ENCODE data around the gene RTN4RL1.
A peak's percentile ranks its signal among the peaks of the same experiment; 100 is the strongest.

RTN4RL1 gene

GRCh38 chr17:2025220-2025621 is at the start of gene RTN4RL1:
Gene RTN4RL1, minus strand, starts transcription at chr17:2025334. Its CDS starts 469 bp downstream, at chr17:2024865.
- peak within 1 kb of the TSS; percentile 47; the same call in 1 of the 2 replicates for H3K27ac ChIP-seq

GRCh38 chr17:2074919-2075318 is 49.8 kb upstream of the RTN4RL1 start:
- no peak overlapping the region for H3K27ac ChIP-seq
- TF ChIP-seq CTCF (conservative IDR thresholded peaks at IDR 0.05), result no peak

More at GRCh38 chr17:2025220-2025621, at the start of gene RTN4RL1:
- no peak for TF ChIP-seq CTCF (conservative IDR thresholded peaks at IDR 0.05)

GRCh38 chr17:2071455-2072281 is 46.5 kb upstream of the RTN4RL1 start:
- no peak for TF ChIP-seq CTCF (conservative IDR thresholded peaks at IDR 0.05)
- no peak overlapping the region for H3K27ac ChIP-seq

GRCh38 chr17:2071024-2071385 is 45.9 kb upstream of the RTN4RL1 start:
- no peak overlapping the region for H3K27ac ChIP-seq

GRCh38 chr17:2070241-2071023 is 45.3 kb upstream of the RTN4RL1 start:
- TF ChIP-seq CTCF (conservative IDR thresholded peaks at IDR 0.05), result no peak
- H3K27ac ChIP-seq, result no peak overlapping the region

More at GRCh38 chr17:2071024-2071385, 45.9 kb upstream of the RTN4RL1 start:
- TF ChIP-seq CTCF (conservative IDR thresholded peaks at IDR 0.05), result no peak

GRCh38 chr17:2068519-2069051 is 43.5 kb upstream of the RTN4RL1 start:
- no peak for TF ChIP-seq CTCF (conservative IDR thresholded peaks at IDR 0.05)
- H3K27ac ChIP-seq, result no peak overlapping the region

GRCh38 chr17:2068031-2068518 is 42.9 kb upstream of the RTN4RL1 start:
- no peak overlapping the region for H3K27ac ChIP-seq
- no peak for TF ChIP-seq CTCF (conservative IDR thresholded peaks at IDR 0.05)

Data from VCaP (cell line).